Neural cell (in vitro differentiated cells): ENCODE results near the gene SRP9. TPM values are rescaled to one million over a fixed set of nuclear protein-coding genes. Genes with fewer than 3 reads are reported as not detected.
A peak's percentile ranks its signal among the peaks of the same experiment; 100 is the strongest.

ENCODE experiments used
- H2AFZ ChIP-seq: fragments of 200-600, 300-800 bp; sonication (generic), shearing (Covaris generic); 2 replicates; pipeline ENCODE4 v1.6.0; 2014; ENCODE audit warnings: low read depth, mild to moderate bottlenecking, antibody characterized with exemption, low read length, moderate library complexity
- H3F3A ChIP-seq: fragments of 200-600 bp; shearing (Covaris generic); 2 replicates; pipeline ENCODE4 v1.6.1; 2016; ENCODE audit warnings: mild to moderate bottlenecking, moderate library complexity, mixed read lengths, antibody characterized with exemption, low read length; ENCODE audit not compliant: insufficient read depth, poor library complexity, severe bottlenecking
- H3K27ac ChIP-seq: fragments of 200-600, 300-800 bp; sonication (generic), shearing (Covaris generic); 2 replicates; pipeline ENCODE4 v1.5.1; 2014; ENCODE audit warnings: mild to moderate bottlenecking, low read length, moderate library complexity
- H3K27me3 ChIP-seq: fragments of 300-800, 200-600 bp; sonication (generic), shearing (Covaris generic); 2 replicates; pipeline ENCODE4 v1.6.0; 2014; ENCODE audit warnings: mild to moderate bottlenecking, low read depth, low read length, moderate library complexity; ENCODE audit not compliant: insufficient read depth
- H3K36me3 ChIP-seq: fragments of 300-800, 200-600 bp; sonication (generic), shearing (Covaris generic); 2 replicates; pipeline ENCODE4 v1.5.1; 2014; ENCODE audit warnings: mild to moderate bottlenecking, antibody characterized with exemption, low read length, moderate library complexity; ENCODE audit not compliant: insufficient read depth
- H3K4me2 ChIP-seq: fragments of 300-800, 200-600 bp; sonication (generic), shearing (Covaris generic); 2 replicates; pipeline ENCODE4 v1.6.0; 2014; ENCODE audit warnings: mild to moderate bottlenecking, low read length
- H3K4me3 ChIP-seq: fragments of 300-800, 200-600 bp; sonication (generic), shearing (Covaris generic); 2 replicates; pipeline ENCODE4 v1.5.1; 2014; ENCODE audit warnings: mild to moderate bottlenecking, low read length, moderate library complexity
- H3K79me2 ChIP-seq: fragments of 200-600 bp; shearing (Covaris generic); replicated peaks from 2 replicates; pipeline ENCODE4 v1.6.0; 2014; ENCODE audit warnings: mild to moderate bottlenecking, low read length, moderate library complexity; ENCODE audit not compliant: insufficient read depth
- H3K9ac ChIP-seq: fragments of 300-800, 200-600 bp; sonication (generic), shearing (Covaris generic); 2 replicates; pipeline ENCODE4 v1.6.1; 2016; ENCODE audit warnings: mild to moderate bottlenecking, low read length, mixed read lengths
- H3K9me2 ChIP-seq: fragments of 200-600 bp; shearing (Covaris generic); 2 replicates; pipeline ENCODE4 v1.6.1; 2016; ENCODE audit warnings: mild to moderate bottlenecking, low read length, mixed read lengths; ENCODE audit not compliant: insufficient read depth
- H3K9me3 ChIP-seq: fragments of 200-600, 300-800 bp; sonication (generic), shearing (Covaris generic); 2 replicates; pipeline ENCODE4 v1.6.1; 2016; ENCODE audit warnings: mild to moderate bottlenecking, mixed run types, low read length, moderate library complexity, mixed read lengths
- H4K20me1 ChIP-seq: fragments of 200-600 bp; shearing (Covaris generic); 2 replicates; pipeline ENCODE4 v1.6.1; 2016; ENCODE audit warnings: mild to moderate bottlenecking, mixed run types; ENCODE audit not compliant: insufficient read depth
- CTCF ChIP-seq: fragments of 450-650 bp; IDR thresholded peaks from 2 replicates; pipeline ENCODE4 v1.5.1; 2014; ENCODE audit warnings: antibody characterized with exemption, mild to moderate bottlenecking, moderate library complexity; ENCODE audit not compliant: poor library complexity, severe bottlenecking
- EP300 ChIP-seq: fragments of 450-650 bp; conservative IDR thresholded peaks from 2 replicates; pipeline ENCODE4 v1.6.1; 2014; ENCODE audit warnings: antibody characterized with exemption, mild to moderate bottlenecking, moderate library complexity; ENCODE audit not compliant: poor library complexity, severe bottlenecking
- EZH2 ChIP-seq: fragments of 200-600, 300-800 bp; shearing (Covaris generic), sonication (generic); IDR thresholded peaks from 2 replicates; pipeline ENCODE4 v1.6.1; 2014; ENCODE audit warnings: antibody characterized with exemption, low read length, borderline replicate concordance, mild to moderate bottlenecking; ENCODE audit not compliant: insufficient read depth, poor library complexity, severe bottlenecking
- MXI1 ChIP-seq: fragments of 450-650 bp; conservative IDR thresholded peaks from 2 replicates; pipeline ENCODE4 v1.6.1; 2014; ENCODE audit warnings: antibody characterized with exemption, mild to moderate bottlenecking; ENCODE audit not compliant: poor library complexity, severe bottlenecking
- POLR2AphosphoS5 ChIP-seq: IDR thresholded peaks from 2 replicates; pipeline ENCODE4 v1.6.1; 2012
- RAD21 ChIP-seq: fragments of 450-650 bp; conservative IDR thresholded peaks from 2 replicates; pipeline ENCODE4 v1.6.1; 2014; ENCODE audit warnings: antibody characterized with exemption, mild to moderate bottlenecking, moderate library complexity
- REST ChIP-seq: IDR thresholded peaks from 2 replicates; pipeline ENCODE4 v1.6.1; 2012; ENCODE audit warnings: borderline replicate concordance
- SMC3 ChIP-seq: fragments of 450-650 bp; conservative IDR thresholded peaks from 2 replicates; pipeline ENCODE4 v1.6.1; 2014; ENCODE audit warnings: antibody characterized with exemption, mild to moderate bottlenecking, moderate library complexity; ENCODE audit not compliant: poor library complexity
- TAF1 ChIP-seq: IDR thresholded peaks from 2 replicates; pipeline ENCODE4 v1.6.1; 2012; ENCODE audit warnings: low read depth
- polyA plus RNA-seq: library from polyadenylated mRNA; depleted of rRNA; stranded (reverse); fragments of >200 nt; gene quantifications from 2 replicates; pipeline ENCODE4 v1.2.3, GENCODE V29; 2014

SRP9 gene
- polyA plus RNA-seq, 1 donor from 2014 or later, result 1,838 TPM

DNA sequence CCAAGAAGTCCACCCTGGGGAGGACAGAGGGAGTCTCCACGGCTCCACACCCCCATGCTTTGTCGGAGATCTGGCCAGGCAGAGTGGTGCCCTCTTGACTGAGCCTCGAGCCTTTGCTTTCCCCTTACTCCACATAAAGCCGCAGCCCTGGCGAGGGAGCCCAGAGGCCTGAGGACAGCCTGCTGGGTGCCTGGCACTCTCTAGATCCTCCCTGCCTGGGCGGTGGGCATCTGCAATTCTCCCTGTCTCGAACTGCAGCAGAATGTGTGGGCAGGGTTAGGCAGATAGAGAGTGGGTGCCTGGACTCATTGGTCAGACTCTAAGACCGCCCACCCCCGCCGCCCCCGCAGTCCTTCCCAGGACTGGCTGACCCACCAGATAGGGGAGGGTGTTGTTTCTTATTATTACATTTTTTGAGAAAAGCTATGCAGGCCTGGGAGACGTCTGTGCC lies 46.2 kb downstream of the SRP9 start:
- no peaks in the 10 kb centered on the region for H3K9me2 ChIP-seq
- H3K36me3 ChIP-seq, result no peaks in the 10 kb centered on the region
- H3K27ac ChIP-seq, result no peak overlapping the region
- no peak overlapping the region for H2AFZ ChIP-seq
- no peaks in the 10 kb centered on the region for H3F3A ChIP-seq
- no peaks in the 10 kb centered on the region for H3K9me3 ChIP-seq
- H3K27me3 ChIP-seq, result no peaks in the 10 kb centered on the region
- H3K79me2 ChIP-seq, result no peaks in the 10 kb centered on the region
- TF ChIP-seq RAD21, result no peak
- no peak for TF ChIP-seq MXI1
- no peak for TF ChIP-seq EP300
- no peak for TF ChIP-seq CTCF
- TF ChIP-seq EZH2, result no peak
- H3K4me2 ChIP-seq, result no peak overlapping the region
- H3K9ac ChIP-seq, result no peak overlapping the region
- no peak overlapping the region for H3K4me3 ChIP-seq
- no peaks in the 10 kb centered on the region for H4K20me1 ChIP-seq

GRCh38 chr1:225824533-225824941 lies 46.9 kb downstream of the SRP9 start:
- H3K9me3 ChIP-seq, result no peaks in the 10 kb centered on the region
- H3K9me2 ChIP-seq, result no peaks in the 10 kb centered on the region
- no peaks in the 10 kb centered on the region for H3F3A ChIP-seq
- H3K27ac ChIP-seq, result no peak overlapping the region
- no peak overlapping the region for H3K9ac ChIP-seq
- no peaks in the 10 kb centered on the region for H3K79me2 ChIP-seq
- TF ChIP-seq SMC3 (no peak), EP300 (no peak), TAF1 (no peak), CTCF (no peak), POLR2AphosphoS5 (no peak), REST (no peak), RAD21 (no peak), MXI1 (no peak)
- H3K4me3 ChIP-seq, result peak overlapping the region; percentile 25
- no peaks in the 10 kb centered on the region for H3K36me3 ChIP-seq
- H2AFZ ChIP-seq, result no peak overlapping the region
- no peak overlapping the region for H3K4me2 ChIP-seq
- no peaks in the 10 kb centered on the region for H3K27me3 ChIP-seq
- no peaks in the 10 kb centered on the region for H4K20me1 ChIP-seq
